Measurements from ENCODE around the gene KATNAL1. TPM values are rescaled to one million over a fixed set of nuclear protein-coding genes. Genes with fewer than 3 reads are reported as not detected.
"Not testable (repeated sequence)": the region's sequence is repeated elsewhere in the genome, so short reads cannot be mapped to it uniquely, and the experiment has no call there.

KATNAL1 gene
- total RNA-seq, 1 donor, result 15.9 TPM

DNA sequence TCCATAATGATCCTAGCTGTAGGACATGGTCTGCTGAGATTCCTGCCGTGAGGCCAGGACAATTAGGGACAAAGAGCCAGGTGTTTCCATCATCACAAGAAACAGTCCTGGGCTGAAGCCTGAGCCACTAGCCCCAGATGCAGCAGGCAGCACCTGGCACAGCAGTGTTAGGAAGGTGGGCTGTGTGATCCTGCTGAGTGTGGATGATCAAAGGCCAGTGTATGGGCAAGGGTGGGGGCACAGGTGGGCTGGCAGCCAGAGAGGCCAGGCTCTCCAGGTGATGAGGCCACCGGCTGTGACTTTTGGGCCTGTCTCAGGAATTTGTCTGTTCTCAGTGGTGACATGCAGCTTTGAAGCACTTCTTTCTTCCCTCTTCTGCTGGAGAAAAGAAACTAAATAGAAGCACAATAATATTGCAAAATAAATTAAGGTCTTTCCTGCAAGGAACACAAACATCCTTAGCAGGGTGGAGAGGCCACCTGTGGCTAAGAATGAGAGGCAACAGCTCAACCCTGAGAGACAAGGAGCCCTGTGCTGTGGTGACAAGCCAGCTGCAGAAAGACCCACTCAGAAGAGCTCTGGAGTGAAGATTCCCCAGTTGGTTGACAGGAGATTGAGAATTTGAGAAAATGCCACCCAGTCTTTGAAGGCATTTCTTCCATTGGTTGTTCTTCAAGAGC is 127.6 kb downstream of the KATNAL1 start:
- TF ChIP-seq, protein P1, sequence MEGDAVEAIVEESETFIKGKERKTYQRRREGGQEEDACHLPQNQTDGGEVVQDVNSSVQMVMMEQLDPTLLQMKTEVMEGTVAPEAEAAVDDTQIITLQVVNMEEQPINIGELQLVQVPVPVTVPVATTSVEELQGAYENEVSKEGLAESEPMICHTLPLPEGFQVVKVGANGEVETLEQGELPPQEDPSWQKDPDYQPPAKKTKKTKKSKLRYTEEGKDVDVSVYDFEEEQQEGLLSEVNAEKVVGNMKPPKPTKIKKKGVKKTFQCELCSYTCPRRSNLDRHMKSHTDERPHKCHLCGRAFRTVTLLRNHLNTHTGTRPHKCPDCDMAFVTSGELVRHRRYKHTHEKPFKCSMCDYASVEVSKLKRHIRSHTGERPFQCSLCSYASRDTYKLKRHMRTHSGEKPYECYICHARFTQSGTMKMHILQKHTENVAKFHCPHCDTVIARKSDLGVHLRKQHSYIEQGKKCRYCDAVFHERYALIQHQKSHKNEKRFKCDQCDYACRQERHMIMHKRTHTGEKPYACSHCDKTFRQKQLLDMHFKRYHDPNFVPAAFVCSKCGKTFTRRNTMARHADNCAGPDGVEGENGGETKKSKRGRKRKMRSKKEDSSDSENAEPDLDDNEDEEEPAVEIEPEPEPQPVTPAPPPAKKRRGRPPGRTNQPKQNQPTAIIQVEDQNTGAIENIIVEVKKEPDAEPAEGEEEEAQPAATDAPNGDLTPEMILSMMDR (IDR thresholded peaks at IDR 0.05; ENCODE audit: extremely low read depth, low read depth, low read length), result no peak
- H4K20me1 ChIP-seq (ENCODE audit: insufficient read depth, low read length), result no peaks in the 10 kb centered on the region
- no peaks in the 10 kb centered on the region for H3K79me2 ChIP-seq (ENCODE audit: insufficient read depth, low read length)
- H3K4me1 ChIP-seq (ENCODE audit: insufficient read depth, low read length), result no peaks in the 10 kb centered on the region
- no peaks in the 10 kb centered on the region for H3K27me3 ChIP-seq (ENCODE audit: insufficient read depth, low read length)
- no peaks in the 10 kb centered on the region for H3K9me3 ChIP-seq (ENCODE audit: low read depth, low read length)
- H3K4me3 ChIP-seq (ENCODE audit: insufficient read depth, low read length), result no peak overlapping the region
- H3K4me2 ChIP-seq (ENCODE audit: insufficient read depth, low read length), result no peak overlapping the region
- H3K36me3 ChIP-seq (ENCODE audit: insufficient read depth, low read length), result no peaks in the 10 kb centered on the region
- H2AFZ ChIP-seq (ENCODE audit: low read length), result no peak overlapping the region
- H3K27ac ChIP-seq (ENCODE audit: low read depth, low read length), result no peak overlapping the region
- DNase-seq (ENCODE audit: insufficient read length, low spot score, missing footprints), result no peak

DNA sequence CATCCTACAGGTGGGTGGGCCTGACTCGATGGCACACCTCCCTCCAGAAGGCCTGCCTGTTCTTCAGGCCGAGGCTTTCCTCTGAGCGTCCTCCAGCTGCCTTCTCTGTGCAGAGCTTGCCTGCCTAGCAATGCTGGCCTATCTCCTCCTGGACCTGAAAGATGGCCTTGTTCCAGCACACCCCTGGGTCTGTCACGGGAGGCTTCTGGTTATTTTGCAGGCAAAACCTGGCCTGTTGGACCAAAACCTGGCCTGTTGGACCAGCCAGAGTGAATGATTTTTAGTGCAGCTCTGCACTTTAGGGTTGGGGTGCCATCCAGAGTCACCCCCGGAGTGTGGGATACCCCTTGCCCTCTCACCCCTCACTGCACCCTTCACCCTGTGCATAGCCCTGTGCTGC is 128.4 kb downstream of the KATNAL1 start:
- Histone ChIP-seq H4K20me1 (ENCODE audit: insufficient read depth, low read length) (no peaks in the 10 kb centered on the region), H2AFZ (ENCODE audit: low read length) (no peak overlapping the region), H3K4me3 (ENCODE audit: insufficient read depth, low read length) (no peak overlapping the region), H3K4me1 (ENCODE audit: insufficient read depth, low read length) (no peaks in the 10 kb centered on the region), H3K9me3 (ENCODE audit: low read depth, low read length) (no peaks in the 10 kb centered on the region), H3K27me3 (ENCODE audit: insufficient read depth, low read length) (no peaks in the 10 kb centered on the region), H3K27ac (ENCODE audit: low read depth, low read length) (no peak overlapping the region), H3K4me2 (ENCODE audit: insufficient read depth, low read length) (no peak overlapping the region), H3K79me2 (ENCODE audit: insufficient read depth, low read length) (no peaks in the 10 kb centered on the region), H3K36me3 (ENCODE audit: insufficient read depth, low read length) (no peaks in the 10 kb centered on the region)
- TF ChIP-seq, protein P1 (IDR thresholded peaks at IDR 0.05; ENCODE audit: extremely low read depth, low read depth, low read length), result no peak
- no peak for DNase-seq (ENCODE audit: insufficient read length, low spot score, missing footprints)

DNA sequence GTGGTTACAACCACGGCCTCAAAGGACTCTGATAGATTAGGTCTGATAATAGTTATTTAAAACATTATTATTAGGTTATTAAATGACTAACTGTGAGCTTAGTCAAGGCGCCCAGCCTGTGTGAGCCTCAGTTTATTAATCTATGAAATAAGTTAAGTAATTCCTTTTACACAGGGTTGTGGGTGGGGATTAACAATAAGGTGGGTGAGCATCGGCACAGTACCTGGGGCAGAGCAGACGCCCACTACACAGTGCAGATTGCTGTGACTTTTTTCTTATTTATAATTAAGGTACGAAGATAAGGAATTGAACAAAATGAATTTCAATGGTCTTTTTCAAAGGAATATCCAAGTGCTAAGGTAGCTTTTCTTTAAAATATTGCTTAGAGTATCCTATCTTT is 132.2 kb downstream of the KATNAL1 start:
- no peaks in the 10 kb centered on the region for H4K20me1 ChIP-seq (ENCODE audit: insufficient read depth, low read length)
- no peak overlapping the region for H3K27ac ChIP-seq (ENCODE audit: low read depth, low read length)
- no peaks in the 10 kb centered on the region for H3K9me3 ChIP-seq (ENCODE audit: low read depth, low read length)
- DNase-seq (ENCODE audit: insufficient read length, low spot score, missing footprints), result no peak
- no peaks in the 10 kb centered on the region for H3K36me3 ChIP-seq (ENCODE audit: insufficient read depth, low read length)
- TF ChIP-seq, protein P1 (IDR thresholded peaks at IDR 0.05; ENCODE audit: extremely low read depth, low read depth, low read length), result no peak
- no peak overlapping the region for H2AFZ ChIP-seq (ENCODE audit: low read length)
- no peaks in the 10 kb centered on the region for H3K4me1 ChIP-seq (ENCODE audit: insufficient read depth, low read length)
- H3K4me3 ChIP-seq (ENCODE audit: insufficient read depth, low read length), result no peak overlapping the region
- H3K79me2 ChIP-seq (ENCODE audit: insufficient read depth, low read length), result no peaks in the 10 kb centered on the region
- no peak overlapping the region for H3K4me2 ChIP-seq (ENCODE audit: insufficient read depth, low read length)
- H3K27me3 ChIP-seq (ENCODE audit: insufficient read depth, low read length), result no peaks in the 10 kb centered on the region

DNA sequence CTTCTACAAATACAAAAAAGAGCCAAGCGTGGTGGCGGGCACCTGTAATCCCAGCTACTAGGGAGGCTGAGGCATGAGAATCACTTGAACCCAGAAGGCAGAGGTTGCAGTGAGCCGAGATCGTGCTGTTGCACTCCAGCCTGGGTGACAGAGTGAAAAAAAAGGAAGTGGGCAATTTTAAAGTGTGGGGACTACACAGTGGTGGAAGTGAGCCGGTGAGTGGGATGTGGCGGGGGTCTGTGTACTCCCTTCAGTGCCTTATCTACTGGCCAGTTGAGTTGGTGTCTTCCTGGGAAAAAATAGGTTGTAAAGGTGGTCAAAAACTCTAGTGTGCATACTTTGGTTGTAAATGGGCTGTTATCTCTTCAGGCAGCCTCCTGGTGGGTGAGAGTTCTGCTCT is 133.1 kb downstream of the KATNAL1 start:
- H3K27me3 ChIP-seq (ENCODE audit: insufficient read depth, low read length); H3K27ac ChIP-seq (ENCODE audit: low read depth, low read length); H4K20me1 ChIP-seq (ENCODE audit: insufficient read depth, low read length); H3K4me2 ChIP-seq (ENCODE audit: insufficient read depth, low read length); H3K79me2 ChIP-seq (ENCODE audit: insufficient read depth, low read length); H3K36me3 ChIP-seq (ENCODE audit: insufficient read depth, low read length); DNase-seq (ENCODE audit: insufficient read length, low spot score, missing footprints); H2AFZ ChIP-seq (ENCODE audit: low read length); H3K4me1 ChIP-seq (ENCODE audit: insufficient read depth, low read length); H3K9me3 ChIP-seq (ENCODE audit: low read depth, low read length); H3K4me3 ChIP-seq (ENCODE audit: insufficient read depth, low read length): not testable (repeated sequence)

Measured in osteoblast (primary cell).